ENCODE results near the gene IL4I1.

The IL4I1 gene

DNA sequence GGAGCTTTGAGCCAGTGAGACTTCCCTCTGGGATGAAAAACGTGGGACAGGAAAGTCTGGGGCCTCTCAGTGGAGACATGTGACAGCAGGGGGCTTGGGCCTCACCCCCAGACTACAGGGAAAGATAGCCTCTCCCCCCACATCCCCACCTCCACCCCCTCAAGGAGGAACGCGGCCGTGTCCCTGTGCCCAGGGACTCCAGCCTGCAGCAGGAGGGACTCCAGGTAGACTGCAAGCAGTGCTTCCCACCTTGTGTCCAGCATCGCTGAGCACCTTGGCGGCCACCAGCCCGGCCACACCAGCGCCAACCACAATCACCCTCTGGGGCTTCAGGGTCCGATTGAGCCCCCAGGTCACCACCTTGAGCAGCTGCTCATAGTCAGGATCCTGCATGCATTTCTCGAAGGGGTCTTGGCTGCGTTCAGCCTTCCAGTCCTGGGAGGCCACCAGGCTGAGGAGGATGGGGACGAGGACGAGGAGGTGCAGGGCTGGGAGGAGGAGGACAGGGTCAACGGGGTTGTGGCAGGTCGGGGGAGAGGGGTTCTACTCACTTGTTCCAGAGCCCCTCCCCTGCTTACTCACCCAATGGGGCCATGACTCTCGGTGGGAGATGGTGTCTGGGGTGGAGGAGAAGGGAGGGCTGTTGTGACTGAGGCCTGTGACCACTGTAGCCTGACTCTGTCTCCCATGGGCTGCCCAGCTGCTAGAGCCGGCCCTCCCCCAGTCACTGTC, 955 bp downstream of the IL4I1 start:
- DNase-seq (ENCODE audit: low spot score): no peak

DNA sequence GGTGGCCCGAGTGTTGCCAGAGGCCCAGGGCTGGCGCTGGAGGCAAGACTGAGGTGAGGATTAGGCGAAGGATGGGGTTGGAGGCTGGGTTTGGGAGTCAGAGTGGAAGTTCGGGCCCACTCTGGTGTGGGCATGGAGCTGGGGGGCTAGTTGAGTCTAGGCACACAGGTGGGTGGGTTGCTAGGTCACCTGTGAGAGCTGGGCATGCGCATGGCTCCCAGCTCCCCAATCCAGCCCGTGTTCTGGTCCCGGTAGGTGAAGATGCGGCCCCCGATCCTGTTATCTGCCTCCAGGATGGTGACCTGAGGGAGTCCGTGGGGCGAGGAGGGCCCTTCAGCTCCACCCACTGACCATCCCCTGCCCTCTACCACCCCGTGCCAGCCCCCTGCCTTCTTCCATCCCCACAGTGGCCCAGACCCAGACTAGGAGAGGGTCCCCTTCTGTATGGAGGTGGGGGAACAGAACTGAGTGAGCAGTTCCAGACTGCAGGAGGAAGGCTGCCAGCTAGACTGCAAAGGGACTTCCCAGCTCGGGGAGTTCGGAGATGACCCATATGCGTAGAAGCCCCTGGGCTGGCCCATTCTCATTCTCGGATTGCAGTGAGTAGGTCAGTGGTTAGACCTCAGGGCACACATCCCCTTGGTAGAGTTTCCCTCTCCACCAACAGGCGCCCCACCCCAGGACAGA, 1.7 kb downstream of the IL4I1 start:
- DNase-seq (ENCODE audit: low spot score): no peak

GRCh38 chr19:49894011-49894664, 2.5 kb downstream of the IL4I1 start:
- no peak for DNase-seq (ENCODE audit: low spot score)

GRCh38 chr19:49892716-49893115, 4.0 kb downstream of the IL4I1 start:
- no peak for DNase-seq (ENCODE audit: low spot score)

GRCh38 chr19:49891393-49891792, 5.3 kb downstream of the IL4I1 start:
- no peak for DNase-seq (ENCODE audit: low spot score)

DNA sequence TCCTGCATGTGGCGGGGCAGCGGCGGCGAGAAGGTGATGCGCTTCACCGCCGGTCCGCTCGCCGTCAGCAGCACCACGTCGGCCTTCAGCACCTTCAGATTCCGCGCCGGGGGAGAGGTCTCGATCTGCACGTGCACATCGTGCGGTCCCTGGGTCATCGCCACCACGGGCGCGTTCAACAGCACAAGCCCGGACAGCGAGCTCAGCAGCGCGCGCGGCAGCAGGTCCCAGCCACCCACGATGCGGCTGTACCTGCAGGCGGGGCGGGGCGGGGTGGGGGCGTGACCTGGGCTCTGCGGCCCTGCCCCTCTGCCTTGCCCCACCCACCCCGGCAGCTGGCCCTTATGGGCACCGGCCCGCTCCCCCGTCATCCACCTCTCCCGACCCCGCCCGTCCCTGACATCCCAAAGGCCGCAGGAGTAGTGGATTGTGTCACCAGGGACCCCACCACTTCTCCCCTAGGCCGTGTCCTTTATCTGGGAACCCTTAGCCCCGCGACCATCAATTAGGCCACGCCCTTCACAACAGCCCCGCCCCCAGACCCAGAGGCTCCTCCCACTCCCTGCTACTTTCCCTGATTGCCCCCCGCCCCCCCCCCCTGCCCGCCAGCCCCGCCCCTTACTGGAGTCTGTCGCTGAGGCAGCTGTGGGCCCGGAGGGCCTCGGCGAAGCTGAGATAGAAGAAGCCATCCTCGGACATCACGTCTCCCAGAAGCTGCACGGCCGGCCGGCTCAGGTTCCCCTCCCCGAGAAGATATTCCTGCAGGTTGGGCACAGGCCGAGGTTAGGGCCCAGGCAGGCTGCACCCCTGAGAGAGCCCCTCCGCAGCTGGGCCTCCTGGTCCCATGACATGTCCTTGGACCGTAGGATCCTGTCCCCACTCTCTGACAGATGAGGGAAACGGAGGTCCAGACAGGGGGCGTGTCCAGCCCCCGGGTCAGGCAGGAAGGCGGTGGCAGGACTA, 6.1 kb downstream of the IL4I1 start:
- DNase-seq (ENCODE audit: low spot score): no peak

DNA sequence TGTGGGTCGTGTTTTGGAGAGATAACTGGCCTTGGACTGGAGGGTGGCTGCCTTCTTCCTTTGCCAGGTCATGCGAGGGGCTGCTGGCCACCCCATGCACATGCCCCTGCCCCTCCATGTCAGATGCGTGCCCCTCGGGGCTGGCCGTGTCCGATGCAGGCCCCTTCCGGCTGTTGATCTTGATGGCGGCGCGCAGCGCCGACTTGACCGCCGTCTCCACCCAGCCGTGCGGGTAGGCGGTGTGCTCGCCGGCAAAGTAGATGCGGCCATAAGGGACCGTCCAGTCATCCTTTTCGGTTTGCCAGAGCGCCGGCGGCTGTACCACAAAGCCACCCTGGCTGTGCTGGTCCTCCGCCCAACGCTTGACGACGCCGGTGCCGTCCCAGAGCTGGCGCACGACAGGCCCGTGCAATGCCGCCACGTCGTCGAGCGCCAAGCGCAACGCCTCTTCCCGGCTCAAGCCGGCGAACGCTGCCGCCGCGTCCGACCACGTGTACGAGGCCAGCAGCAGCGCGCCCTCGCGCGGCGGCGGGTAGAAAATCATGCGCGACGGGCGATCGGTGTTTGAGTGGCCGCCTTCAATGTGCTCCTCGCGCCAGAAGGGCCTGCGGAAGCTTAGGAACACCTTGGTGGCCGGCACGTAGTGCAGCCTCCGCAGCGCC, 6.9 kb downstream of the IL4I1 start:
- DNase-seq (ENCODE audit: low spot score): no peak

GRCh38 chr19:49889038-49889686, 7.5 kb downstream of the IL4I1 start:
- no peak for DNase-seq (ENCODE audit: low spot score)

DNA sequence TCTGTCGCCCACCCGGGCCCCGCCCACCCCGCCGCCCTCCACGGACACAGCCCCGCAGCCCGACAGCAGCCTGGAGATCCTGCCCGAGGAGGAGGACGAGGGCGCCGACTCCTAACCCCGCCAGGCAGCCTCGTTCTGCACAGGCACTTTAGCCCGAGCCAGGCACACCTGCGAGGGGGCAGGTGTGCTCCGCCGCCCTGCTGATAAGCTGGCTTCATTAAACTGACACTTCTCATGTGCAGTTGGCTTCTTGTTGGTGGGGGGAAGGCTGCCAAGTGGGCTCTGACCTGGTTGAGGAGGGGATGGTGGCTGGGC, 8.2 kb downstream of the IL4I1 start:
- DNase-seq (ENCODE audit: low spot score): no peak

DNA sequence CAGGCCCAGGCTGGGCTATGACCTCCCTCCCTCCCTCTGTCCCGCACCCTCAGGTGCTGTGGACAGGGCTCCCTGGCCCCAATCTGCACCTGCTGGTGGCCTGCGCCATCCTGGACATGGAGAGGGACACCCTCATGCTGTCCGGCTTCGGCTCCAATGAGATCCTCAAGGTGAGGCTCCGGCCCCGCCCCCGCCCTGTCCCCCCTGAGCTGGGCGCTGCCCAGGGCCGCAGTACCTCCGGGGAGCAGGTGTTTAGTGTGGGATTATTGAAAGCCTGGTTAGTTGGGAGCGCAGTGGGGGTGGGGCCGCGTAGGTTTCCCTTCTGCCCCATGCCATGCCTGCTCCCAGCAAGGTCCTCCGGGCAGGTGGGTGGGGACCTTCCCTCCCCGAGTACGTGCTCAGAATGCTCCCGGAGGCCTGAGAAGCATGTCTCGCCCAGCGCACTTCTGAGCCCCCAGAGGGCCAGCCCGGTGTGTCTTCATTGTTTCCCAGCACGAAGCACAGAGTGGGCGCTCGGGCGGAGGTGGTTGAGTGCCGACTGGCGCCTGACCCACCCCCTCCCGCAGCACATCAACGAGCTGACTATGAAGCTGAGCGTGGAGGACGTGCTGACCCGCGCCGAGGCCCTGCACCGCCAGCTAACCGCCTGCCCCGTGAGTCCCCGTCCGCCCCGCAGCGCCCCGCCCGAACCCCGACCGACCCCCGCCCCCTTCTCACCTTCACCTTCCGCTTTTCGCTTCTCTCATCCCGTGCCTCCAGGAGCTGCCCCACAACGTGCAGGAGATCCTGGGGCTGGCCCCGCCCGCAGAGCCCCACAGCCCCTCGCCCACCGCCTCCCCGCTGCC, 8.8 kb downstream of the IL4I1 start:
- DNase-seq (ENCODE audit: low spot score): no peak

DNA sequence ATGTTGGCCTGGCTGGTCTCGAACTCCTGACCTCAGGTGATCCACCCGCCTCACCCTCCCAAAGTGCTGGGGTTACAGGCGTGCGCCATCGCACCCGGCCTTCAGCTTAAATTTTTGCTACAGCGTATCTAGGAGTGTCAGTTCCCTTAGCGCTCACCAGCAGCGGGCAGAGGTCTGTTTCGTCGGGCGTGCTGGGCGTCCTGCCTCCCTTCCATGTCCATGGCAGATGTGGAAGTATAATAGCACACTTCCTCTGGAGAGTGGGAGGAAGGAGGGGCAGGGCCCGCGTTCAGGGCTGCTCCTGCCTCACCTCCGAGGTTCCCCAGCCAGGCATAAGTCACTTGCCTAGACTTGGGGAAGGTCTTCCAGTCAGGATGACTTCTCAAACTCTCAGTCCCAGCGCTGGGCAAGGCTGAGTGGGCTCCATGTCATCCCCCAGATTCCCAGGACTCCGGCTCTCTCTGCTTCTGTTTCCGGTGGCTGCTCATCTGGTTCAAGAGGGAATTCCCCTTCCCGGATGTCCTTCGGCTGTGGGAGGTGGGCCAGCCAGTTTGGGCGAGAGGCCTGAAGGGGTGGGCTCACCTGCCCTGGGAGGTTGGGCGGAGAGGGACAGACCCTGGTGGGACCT, 9.5 kb downstream of the IL4I1 start:
- no peak for DNase-seq (ENCODE audit: low spot score)

DNA sequence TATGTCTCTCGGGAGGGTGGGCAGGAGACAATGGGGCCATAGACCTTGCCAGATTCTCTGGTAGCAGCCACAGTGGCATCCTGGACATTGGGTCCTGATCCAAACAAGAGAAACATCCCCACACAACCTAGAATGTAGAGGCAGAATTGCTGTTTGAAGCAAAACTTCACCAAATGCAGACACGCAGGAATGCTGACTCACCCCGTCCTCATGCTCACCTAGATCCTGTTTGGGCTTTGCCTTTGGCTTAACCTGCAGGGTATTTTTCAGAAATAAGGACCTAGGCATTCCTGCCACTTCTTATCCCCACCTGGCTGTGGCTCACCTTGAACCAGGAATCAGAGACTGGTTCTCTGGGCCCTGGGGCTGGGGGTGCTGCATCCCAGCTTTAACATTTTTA, 11.9 kb downstream of the IL4I1 start:
- DNase-seq (ENCODE audit: low spot score): no peak

DNA sequence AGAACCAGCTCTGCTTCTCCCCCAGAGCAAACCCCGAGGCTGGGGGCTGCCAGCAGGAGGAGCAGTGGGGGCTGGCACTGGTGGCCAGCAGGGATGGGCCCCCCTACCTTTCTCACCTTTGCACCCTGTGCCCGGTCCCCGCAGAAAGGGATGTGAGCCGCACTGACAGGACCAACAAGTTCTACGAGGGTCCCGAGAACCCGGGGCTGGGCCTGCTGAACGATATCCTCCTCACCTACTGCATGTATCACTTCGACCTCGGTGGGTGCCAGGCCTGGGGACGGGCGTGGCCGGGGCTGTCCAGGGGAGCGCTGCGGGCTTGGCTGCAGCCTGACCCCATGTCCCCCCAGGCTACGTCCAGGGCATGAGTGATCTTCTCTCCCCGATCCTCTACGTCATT, 12.6 kb downstream of the IL4I1 start:
- no peak for DNase-seq (ENCODE audit: low spot score)

DNA sequence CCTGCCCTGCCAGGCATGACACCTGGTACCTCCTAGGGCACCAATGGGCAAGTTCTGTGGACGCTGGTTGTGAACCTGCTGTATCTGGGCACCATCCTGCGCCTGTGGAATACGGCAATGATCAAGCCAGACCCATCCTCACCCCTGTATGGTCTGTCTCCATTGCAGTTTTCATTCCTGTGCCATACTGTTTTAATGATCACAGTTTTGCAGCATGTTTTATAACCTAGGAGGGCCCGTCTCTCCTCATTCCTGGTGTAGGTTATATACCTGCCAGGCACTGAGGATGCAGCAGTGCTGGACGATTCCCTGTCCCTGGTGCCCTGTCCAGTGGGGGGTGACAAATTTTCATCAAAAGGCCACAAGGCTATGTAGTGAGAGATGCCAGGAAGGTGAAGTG, 13.6 kb downstream of the IL4I1 start:
- DNase-seq (ENCODE audit: low spot score): no peak

DNA sequence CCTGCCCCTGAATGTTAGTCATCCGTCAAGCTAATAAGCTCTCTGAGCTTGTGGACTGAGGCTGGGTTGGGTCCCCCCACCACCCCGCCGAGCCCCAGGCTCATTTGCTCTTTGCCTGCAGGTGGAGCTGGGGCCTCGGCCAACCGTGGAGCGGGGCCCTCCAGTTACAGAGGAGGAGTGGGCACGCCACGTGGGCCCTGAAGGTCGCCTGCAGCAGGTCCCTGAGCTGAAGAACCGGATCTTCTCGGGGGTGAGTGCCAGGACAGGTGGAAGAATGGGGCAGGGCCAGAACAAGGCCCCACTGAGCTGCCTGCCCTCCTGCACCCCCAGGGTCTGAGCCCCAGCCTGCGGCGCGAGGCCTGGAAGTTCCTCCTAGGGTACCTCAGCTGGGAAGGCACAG, 14.0 kb downstream of the IL4I1 start:
- DNase-seq (ENCODE audit: low spot score): no peak

GRCh38 chr19:49881672-49882394, 14.9 kb downstream of the IL4I1 start:
- DNase-seq (ENCODE audit: low spot score): no peak

DNA sequence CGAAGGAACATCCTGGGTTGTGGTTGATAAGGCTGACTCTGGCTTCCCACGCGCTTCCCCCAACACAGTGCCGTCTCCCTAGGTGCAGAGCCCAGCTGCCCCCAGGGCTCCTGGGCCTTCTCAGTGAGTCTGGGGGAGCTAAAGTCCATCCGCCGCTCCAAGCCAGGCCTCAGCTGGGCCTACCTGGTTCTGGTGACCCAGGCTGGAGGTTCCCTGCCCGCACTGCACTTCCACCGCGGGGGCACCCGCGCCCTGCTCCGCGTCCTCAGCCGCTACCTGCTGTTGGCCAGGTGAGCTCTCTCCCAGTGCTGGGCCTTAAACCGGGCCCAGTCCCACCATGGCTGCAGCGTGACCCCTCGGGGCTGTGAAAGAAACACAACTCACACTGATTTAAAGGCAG, 15.5 kb downstream of the IL4I1 start:
- DNase-seq (ENCODE audit: low spot score): no peak

DNA sequence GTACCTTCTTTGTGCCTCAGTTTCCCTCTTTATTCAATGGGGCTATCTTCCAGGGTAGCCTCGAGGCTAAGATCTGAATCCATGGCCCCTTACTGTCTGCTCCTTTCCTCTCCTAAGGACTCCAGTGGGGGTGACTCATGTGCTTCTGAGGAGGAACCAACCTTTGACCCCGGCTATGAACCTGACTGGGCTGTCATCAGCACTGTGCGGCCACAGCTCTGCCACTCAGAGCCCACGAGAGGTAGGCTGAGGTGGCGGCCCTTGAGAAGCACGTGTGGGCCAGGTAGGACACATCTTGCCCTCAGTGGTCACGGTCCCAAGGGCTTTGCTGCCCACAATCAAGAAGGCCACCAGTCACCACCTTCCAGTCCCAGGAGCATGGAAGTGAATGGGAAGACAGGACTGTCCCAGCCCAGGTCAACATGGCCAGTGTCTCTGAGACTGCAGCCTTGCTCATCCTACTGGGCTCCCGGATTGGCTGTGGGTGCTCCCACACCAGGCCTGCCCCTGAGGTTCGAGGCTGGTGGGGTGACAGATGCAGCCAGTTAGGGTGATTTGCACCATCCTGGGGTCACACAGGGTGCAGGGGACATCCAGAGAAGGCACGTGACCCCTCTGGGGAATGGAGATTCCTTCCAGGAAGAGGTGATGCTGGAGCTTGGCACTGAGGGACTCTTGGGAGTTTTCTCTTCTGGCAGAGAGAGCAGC, 16.4 kb downstream of the IL4I1 start:
- no peak for DNase-seq (ENCODE audit: low spot score)

Data from HuH-7.5 (cell line).